ENCODE results near the gene KCNC3.

GRCh38 chr19:50349277-50350057, 20.3 kb upstream of the KCNC3 start:
- TF ChIP-seq BHLHE40 (IDR thresholded peaks at IDR 0.05; ENCODE audit: borderline replicate concordance in 1 of 2, low read depth in 2 of 2, low read length in 1 of 2) = no peak
- no peak for TF ChIP-seq PAX5 (IDR thresholded peaks at IDR 0.05; ENCODE audit: borderline replicate concordance, low read depth, low read length)
- TF ChIP-seq MYC (IDR thresholded peaks at IDR 0.05; ENCODE audit: insufficient read depth, insufficient read length, insufficient replicate concordance, low read length, severe bottlenecking) = no peak
- TF ChIP-seq SP1 (IDR thresholded peaks at IDR 0.05; ENCODE audit: low read depth, low read length) = no peak
- TF ChIP-seq ZBTB40 (IDR thresholded peaks at IDR 0.05; ENCODE audit: borderline replicate concordance) = no peak
- TF ChIP-seq HDAC6 (IDR thresholded peaks at IDR 0.05; ENCODE audit: unreplicated experiment) = no peak
- TF ChIP-seq CTCF (IDR thresholded peaks at IDR 0.05 in 2 of 3, conservative IDR thresholded peaks at IDR 0.05 in 1 of 3; ENCODE audit: control insufficient read depth in 2 of 3, extremely low read depth in 1 of 3, insufficient read depth in 1 of 3, low read depth in 3 of 3, low read length in 3 of 3) = peak in 1 of 3 experiments; percentile 17; a peak in 1 of 6 replicates
- TF ChIP-seq POLR2AphosphoS5 (IDR thresholded peaks at IDR 0.05; ENCODE audit: low read length) = no peak
- TF ChIP-seq CHD2 (IDR thresholded peaks at IDR 0.05; ENCODE audit: borderline replicate concordance, low read depth, low read length) = no peak
- no peak for TF ChIP-seq HDAC2 (IDR thresholded peaks at IDR 0.05)
- TF ChIP-seq CREM (IDR thresholded peaks at IDR 0.05; ENCODE audit: low read depth) = no peak
- no peak for TF ChIP-seq GATAD2B (conservative IDR thresholded peaks at IDR 0.05; ENCODE audit: low read depth)
- no peak for TF ChIP-seq JUND (IDR thresholded peaks at IDR 0.05; ENCODE audit: low read depth, low read length)
- TF ChIP-seq SMARCA5 (IDR thresholded peaks at IDR 0.05) = no peak
